HG02759 (cell line): Measurements from ENCODE around the gene MBNL3.

ENCODE experiments used
- ATAC-seq: cut with Tn5 transposase; IDR thresholded peaks from one replicate; pipeline ENCODE4 v1.9.1; 2021; ENCODE audit warnings: mild to moderate bottlenecking, moderate library complexity; ENCODE audit not compliant: unreplicated experiment

Gene MBNL3, protein sequence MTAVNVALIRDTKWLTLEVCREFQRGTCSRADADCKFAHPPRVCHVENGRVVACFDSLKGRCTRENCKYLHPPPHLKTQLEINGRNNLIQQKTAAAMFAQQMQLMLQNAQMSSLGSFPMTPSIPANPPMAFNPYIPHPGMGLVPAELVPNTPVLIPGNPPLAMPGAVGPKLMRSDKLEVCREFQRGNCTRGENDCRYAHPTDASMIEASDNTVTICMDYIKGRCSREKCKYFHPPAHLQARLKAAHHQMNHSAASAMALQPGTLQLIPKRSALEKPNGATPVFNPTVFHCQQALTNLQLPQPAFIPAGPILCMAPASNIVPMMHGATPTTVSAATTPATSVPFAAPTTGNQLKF

DNA sequence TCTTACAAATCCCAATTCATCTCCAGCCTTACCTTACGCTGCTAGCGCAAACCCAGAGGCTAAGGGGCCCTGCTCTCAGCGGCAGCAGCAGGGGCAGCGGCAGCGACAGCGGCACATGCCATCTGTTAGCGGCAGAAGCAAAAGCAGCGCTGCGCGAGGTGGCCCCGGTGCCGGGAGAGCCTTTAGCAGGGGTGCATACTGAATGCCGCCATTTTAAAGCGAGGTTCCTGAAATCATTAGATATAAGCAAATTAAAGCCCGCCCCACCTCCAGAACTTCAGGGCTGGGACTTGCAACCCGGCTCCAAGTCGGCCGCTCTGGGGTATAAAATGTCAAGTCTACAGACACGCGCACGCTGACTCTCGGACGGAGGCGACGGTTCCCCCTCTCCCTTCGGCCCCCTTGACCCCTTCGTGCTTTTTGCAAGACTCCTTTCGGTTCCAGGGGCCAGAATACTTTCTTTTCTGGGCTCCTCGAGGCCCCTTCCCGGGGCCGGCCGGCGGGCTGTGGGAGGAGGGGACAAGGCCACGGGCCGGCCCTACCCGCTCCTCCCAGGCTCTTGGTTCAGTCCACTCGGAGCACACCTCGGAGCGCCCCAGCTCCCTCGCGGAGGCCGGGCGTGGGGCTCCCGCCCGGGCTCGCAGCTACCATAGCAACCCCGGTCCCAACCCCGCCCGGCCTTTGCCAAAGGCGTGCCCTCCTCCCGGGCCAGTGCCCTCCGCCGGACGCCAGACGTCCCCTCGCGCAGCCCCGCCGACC lies at the start of gene MBNL3:
Gene MBNL3, minus strand, starts transcription at position 220 of the 759 bp plus-strand sequence. CDS start 49,427 bp downstream, outside the sequence.
- peak; percentile 58 for ATAC-seq

DNA sequence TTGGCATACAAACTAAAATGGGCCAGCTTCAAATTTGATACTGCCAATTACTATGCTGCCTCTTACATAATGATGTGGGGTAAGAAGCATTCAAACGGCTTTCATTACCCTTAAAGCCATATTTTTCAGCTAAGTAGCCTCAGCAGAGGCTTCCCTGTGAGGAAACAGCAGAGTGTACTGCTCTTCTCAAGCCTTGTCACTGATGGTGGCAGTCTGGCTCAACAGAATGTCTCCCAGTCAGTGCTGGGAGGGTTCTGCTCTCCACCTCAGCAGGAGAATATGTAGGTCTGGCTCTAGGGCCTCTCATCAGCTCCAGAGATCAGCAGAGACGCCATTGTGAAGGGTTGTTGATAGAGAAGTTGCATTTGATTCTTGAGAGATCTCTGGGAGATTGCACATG lies 44.6 kb upstream of the MBNL3 start:
- ATAC-seq, result no peak

DNA sequence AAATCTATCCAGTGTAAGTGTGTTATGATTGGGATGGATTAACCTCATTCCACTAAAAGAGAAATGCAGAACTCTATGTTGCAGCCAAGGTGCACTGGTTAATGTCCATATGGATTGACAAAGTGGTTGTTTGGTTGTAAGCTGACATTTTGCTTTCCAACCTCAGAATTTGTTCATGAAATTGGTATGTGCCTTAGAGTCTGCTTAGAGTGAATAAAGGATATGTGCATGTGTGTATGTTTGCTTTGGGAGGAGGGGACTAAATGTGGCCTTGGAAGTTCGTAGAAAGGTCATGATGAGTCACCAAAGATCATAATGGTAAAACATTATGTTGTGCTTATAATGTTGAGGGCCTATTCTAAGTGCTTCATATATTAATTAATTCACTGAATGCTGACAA lies 44.1 kb upstream of the MBNL3 start:
- no peak for ATAC-seq

DNA sequence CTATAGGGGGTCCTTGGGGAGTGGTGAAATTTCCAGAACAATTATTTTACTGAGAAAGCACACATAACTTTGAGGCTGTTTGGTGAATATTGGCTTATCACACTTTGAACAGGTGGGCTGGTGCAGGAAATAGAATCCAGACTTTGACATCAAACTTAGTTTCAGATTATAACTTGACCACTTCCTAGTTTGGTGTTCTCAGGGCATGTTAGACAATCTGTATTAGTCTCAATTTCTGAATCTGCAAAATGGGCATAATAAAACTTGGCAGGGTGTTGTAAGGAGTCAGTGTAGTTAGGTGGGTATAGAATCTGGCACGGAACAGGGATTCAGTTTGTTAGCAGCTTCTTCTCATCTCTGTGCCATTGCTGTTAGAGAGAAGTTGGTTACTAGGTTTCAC lies 43.3 kb upstream of the MBNL3 start:
- ATAC-seq, result no peak

DNA sequence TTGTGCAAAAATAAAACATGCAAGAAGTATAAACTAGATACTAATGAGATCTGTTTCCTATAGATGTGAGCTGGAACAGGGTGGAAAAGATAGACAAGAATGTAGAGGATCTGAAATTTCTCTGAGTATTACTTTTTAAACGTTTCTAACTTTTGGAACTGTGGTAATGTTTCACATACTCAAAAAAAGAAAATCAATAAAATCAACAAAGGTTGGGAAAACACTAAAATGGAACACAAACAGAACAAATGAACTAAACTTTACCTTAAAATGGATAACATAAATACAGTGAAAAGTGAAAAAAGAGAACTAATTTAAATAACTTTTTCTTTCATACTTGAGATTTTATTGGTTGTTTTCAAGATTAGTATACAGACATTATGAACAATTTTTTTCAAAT lies 32.0 kb upstream of the MBNL3 start:
- no peak for ATAC-seq

DNA sequence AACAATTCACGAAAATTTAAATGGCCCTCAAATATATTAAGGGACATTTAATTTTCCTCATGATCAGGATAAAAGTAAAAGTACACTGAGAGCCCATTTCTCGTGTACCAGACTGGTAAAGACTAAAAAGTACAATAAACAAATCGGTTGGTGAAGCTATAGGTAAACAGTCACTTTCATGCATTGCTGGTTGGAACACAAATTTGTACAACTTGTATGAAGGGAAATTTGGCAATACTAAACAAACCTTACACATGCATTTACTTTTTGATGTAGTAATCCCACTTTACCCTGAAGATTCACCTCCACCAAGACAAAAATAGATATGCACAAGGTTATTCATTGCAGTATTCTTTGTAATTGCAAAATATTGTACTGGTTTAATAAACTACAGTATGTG lies 31.4 kb upstream of the MBNL3 start:
- no peak for ATAC-seq

DNA sequence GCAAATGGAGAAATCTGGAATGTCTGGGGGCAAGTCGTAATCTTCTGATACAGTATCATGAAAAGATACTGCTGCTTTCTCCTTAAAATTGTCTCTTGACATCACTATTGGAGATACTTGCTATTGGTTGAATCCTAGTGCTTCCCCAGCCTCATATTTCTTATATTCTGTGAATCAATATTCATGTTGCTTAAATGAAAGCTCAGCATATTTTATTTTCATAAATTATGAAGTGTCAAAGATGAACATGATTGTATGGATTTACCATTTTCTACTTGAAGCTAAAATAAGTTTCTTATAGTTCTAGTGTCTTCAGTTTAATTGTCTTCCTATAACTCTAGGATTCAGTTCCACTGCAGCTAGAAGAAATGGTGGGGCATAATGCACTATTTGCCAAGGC lies 29.6 kb upstream of the MBNL3 start:
- no peak for ATAC-seq

DNA sequence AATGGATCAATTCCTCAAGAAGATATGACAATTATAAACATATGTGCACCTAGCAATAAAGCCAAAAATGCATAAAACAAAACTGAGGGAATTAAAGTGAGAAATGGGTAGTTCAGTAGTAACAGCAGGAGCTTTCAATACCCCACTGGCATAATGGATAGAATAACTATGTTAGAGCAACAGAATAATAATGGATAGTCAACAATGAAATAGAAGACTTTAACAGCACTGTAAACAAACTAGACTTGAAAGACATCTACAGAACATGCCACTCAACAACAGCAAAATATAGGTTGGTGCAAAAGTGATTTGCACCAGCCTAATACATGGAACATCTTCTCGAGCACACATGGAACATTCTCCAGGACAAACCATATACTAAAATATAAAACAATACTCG lies 20.0 kb upstream of the MBNL3 start:
- ATAC-seq, result no peak

DNA sequence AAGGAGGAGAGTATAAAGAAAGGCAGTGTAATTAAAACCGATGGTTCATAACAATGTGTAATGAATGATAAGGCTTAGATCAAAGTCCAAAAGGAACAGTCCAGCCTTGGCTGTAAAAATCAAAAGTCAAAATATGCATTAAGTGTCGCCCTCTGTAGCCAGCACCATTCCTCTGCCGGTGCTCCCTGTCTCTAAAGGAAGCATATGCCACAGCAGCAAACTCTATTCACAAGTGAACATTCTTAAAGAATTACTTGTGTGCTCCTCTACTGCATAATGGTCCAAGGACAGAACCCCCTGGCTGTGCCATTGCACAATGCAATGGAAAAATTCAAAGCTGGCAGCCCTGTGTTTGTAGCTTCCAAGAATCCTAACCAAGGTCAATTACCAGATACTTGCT lies 16.3 kb upstream of the MBNL3 start:
- no peak for ATAC-seq

DNA sequence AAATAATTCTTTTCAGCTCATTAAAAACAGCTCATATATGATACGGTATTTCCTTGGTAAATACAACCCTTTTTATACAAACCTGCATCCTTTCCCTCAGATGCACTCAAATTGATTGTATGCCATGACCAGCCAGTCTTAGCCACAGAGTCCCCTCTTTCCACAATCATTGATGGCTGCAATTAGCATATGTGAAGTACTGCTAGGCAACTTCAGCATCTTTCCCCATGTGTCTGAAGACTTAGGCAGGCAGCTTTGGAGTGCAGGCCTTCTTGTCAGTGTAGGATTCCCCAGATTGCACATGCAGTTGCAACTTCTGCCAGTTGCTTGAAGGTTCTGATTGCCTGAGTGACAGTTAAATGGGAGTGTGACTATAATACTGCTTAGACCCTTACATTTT lies 15.6 kb upstream of the MBNL3 start:
- no peak for ATAC-seq

DNA sequence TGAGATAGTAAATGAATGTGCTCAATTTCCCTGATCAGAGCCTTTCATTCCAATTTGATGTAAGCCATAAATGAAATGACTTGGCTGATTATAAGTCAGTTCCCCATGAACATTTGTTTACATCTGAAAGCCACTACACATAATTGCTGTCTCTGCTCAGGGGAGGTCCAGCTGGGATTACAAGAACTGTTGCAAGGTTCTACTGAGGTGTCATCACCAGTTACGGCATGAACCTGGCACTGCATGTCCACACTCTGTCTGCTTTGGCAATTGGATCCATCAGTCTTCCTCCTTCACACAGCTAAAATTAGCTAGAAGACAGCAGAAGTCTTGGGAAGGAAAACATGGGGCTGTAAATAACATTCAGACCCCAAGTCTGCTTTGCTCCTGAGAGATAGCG lies 12.8 kb upstream of the MBNL3 start:
- no peak for ATAC-seq

DNA sequence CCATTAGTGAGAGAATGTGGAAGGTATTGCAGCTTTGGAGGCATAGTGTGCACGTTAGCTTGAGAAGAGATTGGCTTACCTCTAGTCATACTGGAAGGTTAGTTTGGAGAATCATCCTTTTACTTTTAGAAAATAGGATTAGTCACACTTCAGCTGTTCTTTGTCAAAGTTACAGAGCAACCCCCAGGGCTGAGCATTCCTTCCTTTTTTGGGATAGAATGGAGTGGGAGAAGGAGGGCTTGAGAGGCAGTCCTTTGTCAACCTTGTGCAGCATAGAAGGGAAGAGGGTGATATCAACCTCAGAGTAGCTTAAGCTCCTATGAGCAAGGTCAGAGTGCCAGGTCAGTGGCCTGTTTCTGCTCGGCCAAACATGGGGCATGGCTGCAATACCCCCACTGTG lies 8.6 kb upstream of the MBNL3 start:
- ATAC-seq, result no peak

DNA sequence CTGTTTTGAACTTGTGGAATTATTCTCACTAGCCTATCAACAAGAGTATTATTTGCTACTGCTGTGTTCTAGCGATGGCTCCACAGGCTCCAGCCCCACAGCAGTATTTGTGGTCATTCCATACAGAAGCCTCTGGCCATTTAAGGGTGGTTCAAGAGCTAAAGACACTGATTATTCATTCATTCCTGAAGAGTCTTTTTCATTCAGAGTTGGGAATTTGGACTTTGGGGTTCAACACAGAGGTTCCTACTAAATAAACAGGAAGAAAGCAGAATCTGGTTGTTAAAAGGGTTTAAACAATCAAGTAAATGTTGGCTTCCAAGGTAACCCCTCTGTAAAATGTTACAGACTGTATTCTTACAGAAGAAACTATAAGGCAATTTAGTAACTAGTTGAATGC lies 4.3 kb upstream of the MBNL3 start:
- ATAC-seq, result no peak

DNA sequence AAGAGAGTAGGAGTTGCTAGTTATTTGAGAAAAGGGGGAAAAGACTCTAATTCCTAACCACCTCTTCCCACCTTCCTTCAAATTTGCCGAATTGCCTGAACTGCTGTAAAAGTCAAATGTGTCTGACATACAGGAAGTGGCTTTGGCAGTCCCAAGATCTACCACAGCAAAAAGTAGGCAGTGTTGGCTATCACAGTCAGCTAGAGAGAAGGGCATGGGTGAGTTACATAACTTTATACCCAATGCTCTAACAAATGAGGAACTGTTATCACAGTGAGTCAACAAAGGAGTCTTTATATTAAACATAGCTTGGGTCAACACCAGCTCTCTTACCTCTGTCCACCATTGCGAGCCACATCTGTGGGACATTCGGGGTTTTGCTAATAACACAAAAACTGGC lies 2.4 kb upstream of the MBNL3 start:
- ATAC-seq, result peak; percentile 38

DNA sequence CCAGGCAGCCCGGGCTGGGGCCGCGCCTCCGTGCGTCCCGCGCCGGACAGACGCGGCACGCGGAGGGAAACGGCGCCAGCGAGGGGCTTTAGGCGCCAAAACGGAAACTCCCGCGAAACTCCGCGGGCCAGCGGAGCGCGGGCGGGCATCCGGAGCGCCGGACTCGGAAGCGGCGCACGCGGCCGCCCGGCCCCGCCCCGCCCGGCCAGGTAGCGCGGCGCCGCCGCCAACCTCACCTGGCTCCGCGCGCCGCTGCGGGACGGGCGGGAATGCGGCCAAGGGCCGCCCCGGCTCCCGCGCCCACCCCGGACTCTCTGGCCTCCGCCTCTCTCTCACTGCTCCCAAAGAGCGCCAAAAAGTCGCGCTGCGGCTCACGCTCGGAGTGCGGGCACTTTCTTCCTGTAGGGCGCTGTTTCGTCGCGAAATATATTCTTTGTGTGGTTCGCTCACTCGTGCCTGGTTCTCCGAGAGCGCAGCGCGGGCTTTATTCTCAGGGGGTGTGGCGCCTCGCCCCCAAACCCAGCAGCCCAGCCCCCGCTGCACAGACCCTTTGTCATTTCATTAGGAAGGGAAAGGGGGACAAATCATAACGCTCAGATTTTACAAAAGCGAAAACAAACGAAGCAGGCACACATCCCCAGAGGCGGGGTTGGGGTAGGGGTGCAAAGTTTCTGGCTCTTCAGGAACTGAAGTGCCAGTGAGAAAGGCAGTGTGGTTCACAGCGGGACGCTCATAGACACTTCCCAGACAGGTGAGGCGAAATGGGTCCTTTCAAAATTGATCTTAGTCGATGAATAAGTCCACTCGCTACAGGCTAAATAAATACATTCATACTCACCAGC lies 961 bp upstream of the MBNL3 start:
- peak; percentile 52 for ATAC-seq

DNA sequence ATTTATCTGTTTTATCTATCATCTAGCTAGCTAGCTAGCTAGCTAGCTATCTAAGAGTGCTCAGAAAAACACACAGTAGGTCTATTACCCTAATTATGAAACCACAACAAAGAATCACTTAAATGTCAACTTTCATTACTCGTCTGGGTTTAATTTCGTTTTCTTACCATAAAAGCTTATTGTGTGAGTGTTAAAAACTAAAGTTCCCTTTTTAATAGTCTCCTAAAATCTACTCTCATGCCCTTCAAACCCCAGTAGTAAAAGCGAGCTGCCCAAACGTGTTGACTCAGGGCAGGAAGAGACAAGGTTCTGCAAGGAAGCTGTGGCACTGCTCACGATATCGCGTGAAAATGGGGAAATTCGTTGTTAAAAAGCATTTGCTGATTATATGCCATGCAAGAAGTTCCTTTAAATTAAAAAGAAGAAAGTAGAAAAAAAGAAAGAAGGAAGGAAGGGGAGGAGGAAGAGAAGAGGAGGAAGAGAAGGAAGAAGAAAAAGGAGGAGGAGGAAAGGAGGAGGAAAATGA lies 595 bp downstream of the MBNL3 start:
- no peak for ATAC-seq

DNA sequence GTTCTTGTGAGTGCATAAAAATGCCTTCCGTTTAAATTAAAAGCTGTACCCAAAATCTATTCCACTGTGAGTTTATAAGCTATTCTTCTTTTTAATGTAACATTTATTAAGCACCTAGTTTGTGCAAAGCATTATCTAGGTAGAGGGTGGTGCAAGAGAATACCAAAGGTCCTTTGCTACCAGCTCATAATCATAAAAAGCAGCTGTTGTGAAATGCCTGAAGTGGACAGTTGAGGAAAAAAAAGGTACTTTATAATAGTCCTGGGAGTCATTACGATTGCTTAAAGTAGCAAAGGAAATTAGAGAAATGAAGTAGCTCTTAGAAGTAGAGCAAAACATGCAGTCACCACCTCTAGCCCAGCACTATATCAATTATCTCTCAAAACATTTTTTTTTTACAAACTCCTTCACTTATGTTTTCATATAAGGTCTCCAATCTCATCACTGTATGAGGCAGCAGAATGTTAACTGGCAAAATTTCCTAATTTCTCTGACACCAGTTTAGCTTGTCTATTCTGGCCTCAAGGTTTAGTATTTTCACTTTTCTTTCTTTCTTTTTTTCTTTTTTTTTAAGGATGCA lies 2.1 kb downstream of the MBNL3 start:
- ATAC-seq, result no peak

DNA sequence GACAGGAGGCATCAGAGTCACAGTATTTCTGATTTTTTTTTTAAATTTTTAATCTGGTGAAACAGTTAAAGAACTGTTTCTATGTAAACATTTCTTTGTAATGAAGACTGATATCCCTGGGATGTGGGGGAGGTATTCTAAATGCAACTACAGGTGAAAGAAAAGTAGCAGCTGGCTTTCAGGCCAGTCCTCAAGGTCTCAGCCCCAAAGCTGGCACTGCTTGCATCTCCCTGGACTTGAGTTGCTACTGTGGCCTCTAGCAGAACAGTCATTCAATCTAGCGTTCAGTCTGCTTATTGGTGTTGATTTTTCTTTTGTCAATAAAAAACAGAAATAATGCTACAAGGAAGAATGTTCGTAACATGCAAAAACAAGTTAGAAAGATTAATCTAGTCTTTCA lies 4.9 kb downstream of the MBNL3 start:
- no peak for ATAC-seq

DNA sequence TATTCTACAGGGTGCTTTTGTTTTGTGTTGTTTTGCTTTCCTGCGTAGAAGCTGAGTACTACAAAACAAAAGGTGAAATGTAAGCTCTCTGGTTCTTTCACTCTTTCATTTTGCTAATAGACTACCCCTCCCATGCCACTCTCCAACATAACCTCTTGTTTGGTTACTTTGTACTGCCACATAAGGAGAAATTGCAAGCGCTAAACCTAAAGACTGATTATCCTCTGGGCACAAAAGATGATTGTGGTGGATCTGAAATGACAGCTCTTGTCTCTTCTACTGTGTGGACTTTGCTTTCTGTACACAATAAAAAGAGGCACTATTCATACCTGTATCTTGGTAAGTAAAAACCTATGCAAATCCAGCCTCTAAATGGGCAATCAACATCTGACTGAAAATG lies 5.3 kb downstream of the MBNL3 start:
- no peak for ATAC-seq

DNA sequence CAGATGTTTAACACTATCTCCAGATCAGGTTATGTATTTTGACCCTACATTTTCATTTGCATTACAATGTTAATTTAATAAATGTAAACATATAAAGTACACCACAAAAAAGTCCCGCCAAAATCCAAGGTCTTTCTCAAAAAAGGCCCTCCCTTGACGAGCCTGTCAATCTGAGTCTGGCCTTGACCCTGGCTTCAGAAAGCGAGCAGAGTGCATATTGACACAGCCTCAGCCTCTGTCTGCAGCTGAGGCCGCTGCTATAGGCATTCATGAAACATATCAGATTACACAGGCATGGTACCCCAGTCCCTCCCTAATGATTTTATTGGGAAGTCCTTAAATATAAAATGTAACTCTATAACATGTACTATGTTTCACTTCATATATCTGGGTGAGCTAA lies 6.2 kb downstream of the MBNL3 start:
- ATAC-seq, result no peak

DNA sequence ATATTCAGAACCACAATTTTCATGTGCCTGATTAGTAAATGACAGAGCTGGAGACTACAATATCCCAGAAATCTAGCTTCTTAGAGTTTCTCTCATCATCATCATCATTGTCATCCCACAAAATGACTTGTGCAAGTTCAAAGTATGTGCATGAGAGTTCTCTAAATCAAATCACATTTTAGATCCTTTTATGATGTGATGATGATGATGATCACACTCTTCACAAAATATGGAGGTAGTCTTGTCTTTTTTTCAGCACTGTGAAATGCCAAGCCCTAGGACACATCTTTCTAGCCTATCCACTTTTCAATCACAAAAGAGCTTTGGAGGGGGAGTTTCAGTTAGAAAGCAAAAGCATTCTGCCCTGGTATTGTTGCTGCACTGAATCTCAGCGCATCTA lies 7.4 kb downstream of the MBNL3 start:
- ATAC-seq, result no peak
